ENCODE results near the gene CNTN3.

The CNTN3 gene

DNA sequence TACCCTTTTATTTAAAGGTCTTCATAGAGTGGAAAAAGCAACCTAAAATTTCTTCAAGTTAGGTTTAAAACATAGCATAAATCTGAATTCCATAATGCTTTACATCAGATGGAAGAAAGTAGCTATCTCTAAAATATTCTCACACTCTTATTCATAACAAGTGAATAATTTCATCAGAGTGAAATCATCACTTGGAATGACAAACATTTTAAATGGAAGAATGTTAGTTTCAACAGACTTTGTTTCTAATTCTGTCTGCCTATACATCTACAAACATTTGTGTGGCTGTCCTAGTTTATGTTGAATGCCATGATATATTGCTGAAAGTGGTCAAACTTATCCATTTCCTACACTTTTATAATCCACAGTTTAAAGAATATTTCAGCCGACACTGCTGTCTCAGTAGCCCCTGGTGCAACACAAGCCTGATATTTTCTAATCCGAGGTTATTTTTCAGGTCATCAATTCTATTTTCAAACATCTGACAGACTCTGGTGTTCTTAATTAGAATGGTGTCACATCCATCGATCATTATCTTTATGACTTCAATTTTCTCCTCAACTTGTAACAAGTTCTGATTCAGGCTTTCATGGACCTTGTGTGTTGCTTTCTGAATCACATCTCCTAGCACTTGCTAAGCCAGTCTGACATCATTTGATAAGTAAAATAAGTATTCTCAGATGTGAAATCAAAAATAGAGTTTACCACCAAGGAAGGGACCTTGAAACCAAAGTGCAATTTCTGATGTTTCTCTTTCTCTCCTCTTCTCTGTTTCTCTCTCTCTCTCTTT, 17.1 kb upstream of the CNTN3 start:
- TF ChIP-seq, protein P1, sequence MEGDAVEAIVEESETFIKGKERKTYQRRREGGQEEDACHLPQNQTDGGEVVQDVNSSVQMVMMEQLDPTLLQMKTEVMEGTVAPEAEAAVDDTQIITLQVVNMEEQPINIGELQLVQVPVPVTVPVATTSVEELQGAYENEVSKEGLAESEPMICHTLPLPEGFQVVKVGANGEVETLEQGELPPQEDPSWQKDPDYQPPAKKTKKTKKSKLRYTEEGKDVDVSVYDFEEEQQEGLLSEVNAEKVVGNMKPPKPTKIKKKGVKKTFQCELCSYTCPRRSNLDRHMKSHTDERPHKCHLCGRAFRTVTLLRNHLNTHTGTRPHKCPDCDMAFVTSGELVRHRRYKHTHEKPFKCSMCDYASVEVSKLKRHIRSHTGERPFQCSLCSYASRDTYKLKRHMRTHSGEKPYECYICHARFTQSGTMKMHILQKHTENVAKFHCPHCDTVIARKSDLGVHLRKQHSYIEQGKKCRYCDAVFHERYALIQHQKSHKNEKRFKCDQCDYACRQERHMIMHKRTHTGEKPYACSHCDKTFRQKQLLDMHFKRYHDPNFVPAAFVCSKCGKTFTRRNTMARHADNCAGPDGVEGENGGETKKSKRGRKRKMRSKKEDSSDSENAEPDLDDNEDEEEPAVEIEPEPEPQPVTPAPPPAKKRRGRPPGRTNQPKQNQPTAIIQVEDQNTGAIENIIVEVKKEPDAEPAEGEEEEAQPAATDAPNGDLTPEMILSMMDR (IDR thresholded peaks at IDR 0.05; ENCODE audit: low read depth, low read length, missing control alignments) = no peak
- no peak overlapping the region for H3K4me3 ChIP-seq (replicated peaks; ENCODE audit: low read depth, low read length)
- no peak for DNase-seq (ENCODE audit: extremely low read depth, low read depth)

DNA sequence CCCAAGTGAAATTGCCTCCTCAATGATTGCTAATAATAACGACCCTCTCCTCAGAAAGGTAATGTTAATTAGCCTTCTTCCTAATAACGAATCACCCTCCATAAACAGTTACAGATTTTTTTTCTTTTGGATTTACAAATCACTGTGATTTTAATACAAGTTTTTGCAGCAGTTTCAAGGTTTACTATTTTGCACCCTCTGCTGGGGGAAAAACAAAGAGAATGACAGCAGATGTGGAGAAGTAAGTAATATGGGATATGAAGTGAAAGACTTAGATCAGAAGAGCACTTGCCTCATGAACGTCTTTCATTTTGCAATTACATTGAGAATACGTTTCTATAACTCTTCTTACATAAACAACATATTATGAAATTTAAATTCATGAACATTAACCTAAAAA, 16.1 kb upstream of the CNTN3 start:
- TF ChIP-seq, protein P1 (IDR thresholded peaks at IDR 0.05; ENCODE audit: low read depth, low read length, missing control alignments) = no peak
- H3K4me3 ChIP-seq (replicated peaks; ENCODE audit: low read depth, low read length) = no peak overlapping the region
- no peak for DNase-seq (ENCODE audit: extremely low read depth, low read depth)

DNA sequence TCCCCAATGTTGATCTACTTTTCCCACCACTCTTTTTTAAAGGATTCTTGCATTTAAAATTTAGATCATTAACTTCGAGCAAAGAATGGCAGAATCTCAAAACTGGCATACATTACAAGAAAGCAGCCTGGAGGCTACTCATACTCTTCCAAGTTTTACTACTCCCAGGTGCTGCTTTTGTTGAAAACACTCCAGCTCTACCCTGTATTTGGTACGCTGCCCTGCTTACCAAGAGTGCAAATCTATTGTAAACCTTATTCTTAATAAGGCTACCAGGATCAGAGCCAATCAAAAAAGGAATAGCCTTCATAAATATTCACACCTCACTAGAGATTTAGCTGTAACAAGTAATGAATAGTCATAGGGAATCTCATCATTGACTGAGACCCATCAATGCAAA, 11.6 kb upstream of the CNTN3 start:
- TF ChIP-seq, protein P1 (IDR thresholded peaks at IDR 0.05; ENCODE audit: low read depth, low read length, missing control alignments) = no peak
- DNase-seq (ENCODE audit: extremely low read depth, low read depth) = no peak
- no peak overlapping the region for H3K4me3 ChIP-seq (replicated peaks; ENCODE audit: low read depth, low read length)

DNA sequence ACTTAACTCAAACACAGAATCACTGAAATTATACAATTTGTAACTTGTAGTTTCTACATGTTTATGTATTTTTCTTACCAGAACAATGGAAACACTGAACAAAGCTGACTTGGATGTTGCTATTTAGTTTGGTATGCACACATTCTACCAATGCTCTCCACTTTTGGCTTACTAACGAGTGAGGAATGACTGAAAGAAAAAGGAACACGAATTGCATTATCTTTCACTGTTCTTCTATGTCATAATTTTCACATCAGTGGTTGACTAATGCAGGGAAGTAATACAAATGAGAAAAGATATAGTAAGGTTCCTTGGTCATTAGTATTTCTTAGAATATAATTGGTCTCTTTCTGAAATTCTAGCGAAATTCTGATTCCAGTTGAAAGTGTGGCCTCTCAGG, 9.8 kb upstream of the CNTN3 start:
- TF ChIP-seq, protein P1 (IDR thresholded peaks at IDR 0.05; ENCODE audit: low read depth, low read length, missing control alignments) = no peak
- no peak for DNase-seq (ENCODE audit: extremely low read depth, low read depth)

DNA sequence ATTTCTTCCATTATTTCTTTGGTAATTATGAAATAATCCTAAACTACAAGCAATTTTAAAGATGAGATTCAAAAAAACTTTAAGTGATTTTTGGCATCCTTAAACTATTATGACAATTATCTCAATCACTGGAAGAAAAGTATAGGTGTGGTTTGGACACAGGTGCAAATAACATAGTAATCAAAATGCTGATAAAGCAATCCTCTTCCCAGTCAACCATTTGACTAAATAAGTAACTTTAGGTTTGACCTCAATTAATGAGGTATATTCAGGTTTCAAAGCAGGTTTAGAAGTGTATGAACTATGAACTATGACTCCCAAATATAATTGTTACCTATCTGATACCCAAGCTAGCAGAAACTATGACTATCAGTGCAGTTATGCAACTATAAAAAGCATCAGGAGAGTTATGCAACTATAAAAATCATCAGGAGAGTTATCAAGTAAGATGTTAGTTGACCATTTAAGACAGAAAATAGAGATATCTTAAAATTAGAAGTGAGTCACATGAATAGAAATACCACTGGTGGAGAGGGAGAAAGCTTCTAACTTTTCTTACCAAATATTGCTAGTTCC, 8.9 kb upstream of the CNTN3 start:
- no peak overlapping the region for H3K4me3 ChIP-seq (replicated peaks; ENCODE audit: low read depth, low read length)
- TF ChIP-seq, protein P1 (IDR thresholded peaks at IDR 0.05; ENCODE audit: low read depth, low read length, missing control alignments) = no peak
- no peak for DNase-seq (ENCODE audit: extremely low read depth, low read depth)

More for the DNA sequence above, 9.8 kb upstream of the CNTN3 start:
- H3K4me3 ChIP-seq (replicated peaks; ENCODE audit: low read depth, low read length) = no peak overlapping the region

DNA sequence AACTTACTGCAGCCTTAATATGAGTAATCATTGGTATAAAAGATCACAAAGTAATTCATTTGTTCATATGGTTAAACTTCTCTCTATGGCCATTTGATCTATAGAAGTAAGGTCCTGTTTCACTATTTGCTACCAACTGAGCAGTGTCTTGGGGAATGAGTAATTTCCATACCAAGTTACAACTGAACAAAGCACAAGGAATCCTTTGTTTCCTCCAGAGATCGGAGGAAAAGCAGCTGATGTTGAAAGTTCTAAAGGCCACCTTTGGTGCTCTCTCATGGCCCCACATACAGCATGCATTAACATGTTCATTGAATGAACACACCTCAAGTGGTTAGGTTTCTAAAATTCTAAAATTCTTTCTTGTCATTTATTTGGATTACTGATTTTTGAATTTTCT, 7.1 kb upstream of the CNTN3 start:
- DNase-seq (ENCODE audit: extremely low read depth, low read depth) = no peak
- TF ChIP-seq, protein P1 (IDR thresholded peaks at IDR 0.05; ENCODE audit: low read depth, low read length, missing control alignments) = no peak

More for the DNA sequence above, 7.1 kb upstream of the CNTN3 start:
- H3K4me3 ChIP-seq (replicated peaks; ENCODE audit: low read depth, low read length) = no peak overlapping the region
